A172 (cell line): ENCODE measurements around the gene KIAA0232. TPM values are rescaled to one million over a fixed set of nuclear protein-coding genes. Genes with fewer than 3 reads are reported as not detected.
"Not testable (repeated sequence)": the region's sequence is repeated elsewhere in the genome, so short reads cannot be mapped to it uniquely, and the experiment has no call there.

Experiments
- DNase-seq: peaks from one replicate; pipeline ENCODE4 v3.0.0-alpha.2; 2015; ENCODE audit warnings: low spot score
- total RNA-seq: library from RNA; depleted of rRNA; stranded (reverse); fragments of >200 nt; shearing (Covaris generic); gene quantifications from 2 replicates; pipeline ENCODE4 v1.2.3, GENCODE V29; 2014

Gene KIAA0232
- total RNA-seq, 1 experiment from 2014 or later = 22.6 TPM

DNA sequence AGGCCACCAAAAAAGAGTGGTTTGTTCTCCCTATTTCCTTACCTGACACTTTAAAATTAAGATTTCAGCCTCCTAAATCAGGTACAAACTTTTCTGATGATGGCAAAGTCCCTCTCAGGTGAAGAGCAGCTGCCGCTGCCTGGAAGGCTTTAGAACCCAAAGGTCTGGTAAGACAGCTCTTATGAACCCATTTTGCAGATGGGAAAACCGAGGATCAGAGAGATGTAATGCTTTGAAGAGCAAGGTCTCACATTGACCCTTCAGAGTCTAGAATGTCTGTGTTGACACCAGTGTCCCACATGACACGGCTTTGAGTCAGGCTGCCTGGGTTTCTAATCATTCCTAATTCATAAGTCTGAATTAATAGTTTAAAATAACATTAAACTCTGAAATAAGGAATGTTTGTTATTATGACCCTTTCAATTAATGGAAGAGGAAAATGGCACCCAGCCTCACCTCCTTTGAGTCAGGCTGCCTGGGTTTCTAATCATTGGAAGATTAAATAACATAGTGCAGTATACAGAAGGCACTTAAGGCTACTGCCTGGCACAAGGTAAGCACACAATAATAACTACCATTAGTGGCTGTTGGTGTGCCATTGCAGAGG is 27.9 kb upstream of the KIAA0232 start:
- DNase-seq = no peak

DNA sequence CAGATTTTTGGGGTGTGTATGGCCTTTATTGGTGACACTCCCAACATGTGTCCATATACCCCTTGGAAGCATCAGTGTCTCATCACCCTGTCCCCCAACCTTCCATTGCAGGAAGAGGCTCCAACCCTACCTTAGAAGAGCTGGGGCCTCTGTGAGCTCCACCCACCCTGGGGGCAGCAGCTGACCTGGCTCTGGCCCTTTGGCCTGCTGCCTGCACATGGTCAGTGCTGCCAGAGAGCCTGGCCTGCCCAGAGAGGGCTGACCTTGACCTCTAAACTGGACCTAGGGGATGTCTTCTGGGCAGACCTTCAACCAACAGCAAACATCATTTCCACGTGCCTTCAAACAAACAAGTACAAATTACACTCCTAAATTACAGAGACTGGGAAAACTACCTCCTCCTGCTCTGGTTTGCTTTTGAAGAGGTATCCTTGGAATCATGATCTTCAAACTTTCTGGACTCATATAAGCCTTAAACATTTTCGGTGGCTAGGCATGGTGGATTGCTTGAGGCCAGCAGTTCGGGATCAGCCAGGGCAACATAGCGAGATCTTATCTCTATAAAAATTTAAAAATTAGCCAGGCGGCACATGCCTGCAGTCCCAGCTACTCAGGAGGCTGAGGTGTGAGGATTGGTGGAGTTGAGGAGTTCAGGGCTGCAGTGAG is 27.3 kb upstream of the KIAA0232 start:
- DNase-seq = no peak

DNA sequence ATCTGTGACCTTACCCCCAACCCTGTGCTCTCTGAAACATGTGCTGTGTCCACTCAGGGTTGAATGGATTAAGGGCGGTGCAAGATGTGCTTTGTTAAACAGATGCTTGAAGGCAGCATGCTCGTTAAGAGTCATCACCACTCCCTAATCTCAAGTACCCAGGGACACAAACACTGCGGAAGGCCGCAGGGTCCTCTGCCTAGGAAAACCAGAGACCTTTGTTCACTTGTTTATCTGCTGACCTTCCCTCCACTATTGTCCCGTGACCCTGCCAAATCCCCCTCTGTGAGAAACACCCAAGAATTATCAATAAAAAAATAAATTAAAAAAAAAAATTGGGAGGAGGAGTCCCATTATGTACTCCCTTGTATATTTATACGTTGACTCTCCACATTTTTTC is 26.2 kb upstream of the KIAA0232 start:
- DNase-seq = not testable (repeated sequence)

DNA sequence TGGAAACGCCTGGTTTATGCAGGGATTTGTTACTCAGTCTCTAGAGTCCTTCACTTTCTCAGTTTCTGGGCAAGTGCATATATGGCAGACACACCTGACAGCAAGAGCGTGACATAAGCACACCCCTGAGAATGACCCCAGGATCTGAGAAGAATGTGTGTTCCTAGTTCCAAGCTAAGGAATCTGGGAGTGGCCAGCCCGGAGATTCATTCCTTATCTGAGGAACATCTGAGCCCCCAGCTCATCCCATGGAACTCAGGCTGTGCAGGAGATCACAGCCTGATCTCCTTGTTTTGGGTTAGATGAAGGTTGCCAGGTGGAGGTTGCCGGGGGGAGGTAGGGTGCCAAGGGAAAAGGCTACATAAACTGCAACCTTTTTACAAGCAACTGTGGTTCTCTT is 23.8 kb upstream of the KIAA0232 start:
- no peak for DNase-seq

DNA sequence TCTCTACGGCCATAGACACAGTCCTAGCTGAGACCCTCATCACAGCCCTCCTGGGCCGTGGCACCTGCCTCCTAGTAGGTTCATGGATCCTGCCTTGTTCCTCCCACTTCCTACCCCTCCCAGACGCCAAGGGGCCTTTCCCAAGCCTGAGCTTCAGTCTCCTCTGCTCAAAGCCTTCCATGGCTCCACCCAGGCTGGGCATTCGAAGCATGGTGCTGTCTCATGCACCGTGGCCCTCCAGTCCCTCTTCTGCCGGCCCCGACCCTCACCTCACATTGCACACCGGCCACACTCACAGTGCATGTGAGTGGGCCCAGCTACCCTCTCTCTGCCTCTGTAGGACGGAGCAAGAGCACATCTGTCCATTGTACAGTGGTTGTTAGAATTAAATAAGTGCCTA is 21.7 kb upstream of the KIAA0232 start:
- DNase-seq = no peak

DNA sequence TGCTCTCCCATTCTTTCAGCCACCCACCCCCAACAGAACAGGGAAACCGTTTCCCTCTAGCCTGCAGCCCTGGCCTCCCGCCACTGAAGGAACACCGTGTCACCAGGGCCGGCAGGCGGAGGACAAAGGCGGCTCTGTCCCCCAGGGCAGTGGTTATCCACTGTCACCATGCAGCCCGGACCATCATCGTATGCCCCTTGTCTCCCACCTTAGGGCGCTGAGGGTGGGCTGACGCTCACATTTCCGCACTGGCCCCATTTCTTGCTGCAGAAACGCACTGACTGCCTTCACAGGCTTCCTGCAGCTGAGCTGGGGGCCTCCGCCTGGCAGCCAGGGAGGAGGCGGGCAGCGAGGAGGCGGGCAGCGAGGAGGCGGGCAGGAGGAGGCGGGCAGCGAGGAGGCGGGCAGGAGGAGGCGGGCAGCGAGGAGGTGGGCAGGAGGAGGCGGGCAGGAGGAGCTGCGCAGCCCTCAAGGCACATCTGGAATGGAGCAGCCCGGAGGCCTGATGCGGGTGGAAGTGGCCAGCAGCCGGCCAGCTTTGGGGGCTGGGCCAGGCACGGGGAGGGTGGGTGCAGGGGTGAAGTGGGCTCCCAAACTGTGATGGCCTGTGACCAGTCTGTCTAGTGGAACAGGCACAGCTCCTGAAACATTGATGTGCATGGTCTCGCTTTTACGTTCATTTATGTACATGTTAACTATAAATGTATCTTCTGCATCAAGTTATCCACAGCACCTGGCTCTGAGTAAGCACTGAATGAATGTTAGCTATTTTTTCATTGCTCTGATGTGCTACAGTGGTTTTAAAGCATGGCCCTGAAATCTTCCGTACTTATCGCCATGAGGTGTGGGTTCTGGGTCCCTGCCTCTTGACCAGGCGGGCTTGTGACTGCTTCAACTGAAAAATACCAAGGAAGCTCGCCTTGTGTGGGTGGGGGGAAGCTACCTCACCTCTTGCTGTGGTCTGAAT is 20.6 kb upstream of the KIAA0232 start:
- DNase-seq = no peak

DNA sequence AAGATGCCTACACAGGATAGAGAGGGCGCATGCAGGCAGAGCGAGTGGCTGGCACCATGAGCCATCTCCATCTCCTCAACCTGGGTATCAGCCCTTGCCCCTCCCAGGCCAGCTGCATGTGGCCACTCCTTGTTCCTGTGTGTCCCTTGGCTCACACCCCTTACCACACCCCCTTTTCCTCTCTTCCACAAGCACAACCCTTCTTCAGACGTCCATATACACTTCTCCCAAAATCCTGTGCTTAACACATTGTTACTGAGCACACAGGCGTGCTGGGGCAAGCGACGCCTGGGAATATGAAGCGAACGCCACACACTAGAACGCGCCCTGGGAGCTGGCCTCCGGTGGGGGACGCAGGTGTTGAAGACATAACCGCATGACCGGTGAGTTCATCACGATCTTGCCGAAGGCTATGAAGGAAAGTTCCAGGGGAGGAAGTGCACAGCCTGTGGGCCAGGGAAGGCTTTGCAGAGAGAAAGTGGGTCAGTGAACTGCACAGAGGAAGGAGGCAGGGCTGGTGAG is 19.1 kb upstream of the KIAA0232 start:
- DNase-seq = no peak

DNA sequence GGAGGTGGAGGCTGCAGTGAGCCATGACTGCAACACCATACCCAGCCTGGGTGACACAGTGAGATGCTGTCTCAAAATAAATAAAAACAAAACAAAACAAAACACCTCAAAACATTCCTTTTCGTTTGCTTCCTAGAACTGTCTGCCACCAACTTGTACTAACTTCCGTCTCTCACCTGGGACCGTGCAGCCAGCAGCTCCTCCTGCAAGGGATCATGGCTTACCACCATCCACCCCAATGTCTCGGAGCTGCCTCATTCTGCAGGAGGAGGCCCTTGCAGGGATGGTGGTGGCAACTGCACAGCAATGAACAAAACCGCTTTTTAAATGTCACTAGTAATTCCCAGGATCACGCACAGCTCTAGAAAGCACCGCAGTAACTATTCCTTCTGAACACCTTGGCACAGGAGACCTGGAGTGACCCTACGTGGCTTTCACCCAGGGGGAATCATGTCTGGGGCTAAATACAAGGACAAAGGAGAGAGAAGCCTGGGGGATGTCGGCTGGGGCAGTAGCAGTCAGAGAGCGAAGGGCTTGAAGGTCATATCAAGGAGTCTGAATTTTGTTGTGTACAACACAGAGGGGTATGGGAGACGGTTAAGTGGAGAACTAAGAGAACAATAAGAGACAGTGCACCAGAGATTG is 17.4 kb upstream of the KIAA0232 start:
- no peak for DNase-seq

DNA sequence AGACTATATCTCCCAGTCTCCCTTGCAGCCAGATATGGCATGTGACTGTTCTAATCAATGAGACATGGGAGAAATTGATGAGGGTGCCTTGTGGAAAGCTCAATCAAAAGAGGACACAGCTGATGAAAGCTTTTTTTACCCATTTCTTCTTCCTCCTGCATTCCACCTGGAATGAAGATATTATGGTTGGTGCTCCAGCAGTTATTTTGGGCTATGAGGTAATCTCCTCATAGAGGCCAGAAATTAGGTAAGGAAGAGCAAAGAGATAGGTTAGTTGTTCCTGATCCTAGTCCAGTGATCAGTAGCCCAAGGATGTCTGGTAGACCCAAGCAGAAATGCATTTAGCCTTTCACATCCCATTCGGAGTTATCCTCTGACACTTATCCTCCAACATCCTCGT is 16.8 kb upstream of the KIAA0232 start:
- DNase-seq = no peak

DNA sequence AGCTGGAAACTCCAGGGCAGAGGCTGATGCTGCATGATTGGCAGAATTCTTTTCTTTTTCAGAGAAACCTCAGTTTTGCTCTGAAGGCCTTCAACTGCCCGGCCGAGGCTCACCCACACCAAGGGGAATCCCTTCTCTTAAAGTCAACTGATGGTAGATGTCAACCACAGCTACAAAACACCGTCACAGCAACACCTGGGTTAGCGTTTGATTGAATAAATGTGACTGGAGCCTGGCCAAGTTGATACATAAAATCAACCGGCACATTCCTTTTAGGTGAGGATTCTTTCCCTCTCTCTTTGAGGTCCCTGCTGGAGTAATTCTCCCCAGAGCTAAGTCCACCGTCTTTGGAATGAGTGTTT is 15.2 kb upstream of the KIAA0232 start:
- DNase-seq = no peak

DNA sequence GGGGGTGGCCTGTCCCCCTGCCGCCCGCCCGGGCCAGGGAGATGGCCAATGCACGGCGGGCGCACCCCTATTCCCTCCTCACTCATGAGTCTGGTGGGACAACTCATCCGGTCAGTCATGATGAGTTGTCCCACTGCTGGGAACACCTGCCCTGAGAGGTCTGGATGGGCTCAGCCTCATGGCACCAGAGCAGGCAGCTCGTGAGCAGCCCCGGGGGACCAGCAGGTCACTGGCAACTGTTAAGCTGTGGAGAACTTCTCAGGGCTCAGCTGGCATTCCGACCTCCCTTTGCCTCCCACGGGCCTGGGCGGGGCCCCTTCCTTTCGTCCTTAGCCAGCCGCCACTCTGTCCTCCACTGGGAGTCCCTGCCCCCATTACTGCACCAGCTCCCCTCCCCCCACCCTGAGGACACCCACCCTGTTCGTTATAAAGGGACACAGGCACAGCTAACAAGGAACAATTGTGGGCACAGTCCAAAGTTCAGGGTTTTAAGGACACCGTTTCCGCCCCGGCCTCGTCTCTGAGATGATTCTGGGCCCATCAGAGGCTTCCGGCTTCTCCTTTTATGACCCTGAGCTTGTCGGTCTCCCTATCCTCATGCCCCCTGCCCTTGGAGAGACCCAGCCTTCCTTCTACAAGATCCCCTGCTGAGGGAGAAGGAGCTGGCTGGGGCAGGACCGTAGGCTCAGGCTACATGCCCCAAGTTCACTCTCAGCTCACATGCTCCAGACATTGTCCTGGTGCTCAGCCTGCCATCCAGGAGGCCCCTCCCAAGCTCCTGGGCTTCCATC is 14.6 kb upstream of the KIAA0232 start:
- DNase-seq = peak; percentile 82

DNA sequence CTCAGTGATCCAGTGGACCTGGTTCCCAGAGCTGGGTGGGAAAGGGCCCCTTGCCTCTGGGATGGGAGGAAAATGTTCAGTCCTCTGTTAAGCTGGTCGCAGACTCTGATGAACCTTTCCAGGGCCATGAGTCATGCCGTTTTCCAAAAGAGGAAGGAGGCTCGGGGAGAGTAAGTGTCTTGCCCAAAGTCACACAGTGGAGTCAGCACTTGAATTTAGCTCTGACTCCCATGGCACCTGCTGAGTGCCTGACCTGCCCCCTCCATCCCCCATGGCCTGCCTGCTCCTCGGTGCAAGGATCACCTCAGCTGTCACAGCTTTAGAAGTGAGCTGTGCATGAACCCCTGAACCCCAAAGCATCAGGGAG is 14.0 kb upstream of the KIAA0232 start:
- DNase-seq = peak; percentile 62

DNA sequence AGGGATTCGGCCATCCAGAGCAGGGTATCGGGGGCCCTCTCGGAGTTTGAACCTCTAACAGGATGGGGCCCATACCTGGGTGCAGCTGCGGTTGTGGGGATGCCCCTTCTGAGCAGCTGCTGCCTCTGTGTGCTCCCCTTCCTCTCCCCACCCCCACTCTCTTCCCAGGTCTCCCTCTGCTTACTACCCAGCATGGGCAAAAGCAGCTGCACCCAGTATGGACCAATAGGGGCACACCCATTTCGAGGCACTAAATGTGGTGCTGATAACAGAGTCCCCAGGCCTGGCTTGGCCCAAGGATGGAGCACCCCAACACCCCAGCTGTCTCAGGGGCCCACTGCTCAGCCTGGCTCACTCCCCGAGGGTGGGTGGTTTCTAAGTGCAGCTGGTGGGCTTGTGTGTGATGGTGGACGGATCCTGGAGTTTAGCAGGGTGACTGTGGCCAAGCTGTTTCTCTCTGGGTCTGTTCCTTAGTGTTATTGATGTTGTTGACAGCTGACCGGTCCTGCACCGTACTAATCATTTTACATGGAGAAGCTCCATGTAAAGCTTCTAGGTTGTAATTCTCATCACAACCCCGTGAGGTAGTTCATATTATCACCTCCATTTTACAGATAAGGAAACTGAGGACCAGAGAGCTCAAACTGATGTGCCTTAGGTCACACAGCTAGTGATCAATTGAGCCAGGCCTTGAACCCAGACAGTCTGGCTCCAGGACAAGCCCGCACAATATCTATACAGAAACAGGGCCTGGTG is 13.1 kb upstream of the KIAA0232 start:
- no peak for DNase-seq

DNA sequence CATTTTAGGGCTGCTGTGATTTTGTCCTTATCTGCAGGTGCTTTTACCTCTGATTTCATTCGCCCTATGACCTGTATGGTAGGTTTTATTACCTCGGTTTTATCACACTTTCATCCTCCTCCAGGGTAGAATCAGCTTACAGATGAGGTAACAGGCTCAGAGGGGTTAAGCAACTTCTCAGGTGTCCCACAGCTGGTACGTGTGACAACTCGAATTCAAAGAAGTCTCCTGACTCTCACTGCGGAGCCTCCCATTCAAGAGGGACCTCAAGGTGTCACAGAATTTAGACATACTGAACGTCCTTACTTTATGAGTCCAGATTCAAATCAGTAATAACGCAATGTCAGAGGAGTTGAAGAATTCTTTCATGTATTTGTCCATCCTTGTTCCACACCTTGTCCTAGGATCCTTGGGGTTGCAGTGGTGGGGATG is 12.5 kb upstream of the KIAA0232 start:
- no peak for DNase-seq

DNA sequence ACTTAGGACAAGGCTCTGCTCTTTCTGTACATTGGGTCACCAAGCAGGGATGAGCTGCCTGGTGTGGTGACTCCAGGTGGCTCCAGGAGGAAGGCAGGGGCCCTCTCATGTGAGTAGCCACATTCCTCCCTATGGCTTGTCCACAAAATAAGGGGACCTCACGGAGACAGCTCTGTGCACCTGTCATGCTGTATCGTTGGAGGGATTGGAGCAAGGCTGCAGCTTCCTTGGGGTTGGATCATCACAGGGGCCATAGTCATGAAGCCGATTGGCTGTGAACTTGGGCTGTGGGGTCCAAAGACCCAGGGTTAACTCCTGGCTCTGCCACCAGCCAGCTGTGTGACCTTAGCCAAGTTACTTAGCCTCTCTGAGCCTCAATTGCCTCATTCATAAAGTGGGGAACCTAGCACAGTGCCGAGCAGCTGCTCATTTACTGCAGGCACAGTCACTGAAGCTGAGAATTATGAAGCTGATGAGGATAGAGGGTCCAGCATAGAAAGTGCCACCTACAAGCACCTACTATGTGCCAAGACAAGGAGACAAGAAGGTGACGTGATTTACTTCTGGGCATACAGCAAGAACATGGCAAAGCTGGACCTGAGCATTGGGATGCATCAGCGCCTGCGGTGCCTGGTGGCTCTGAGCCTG is 11.8 kb upstream of the KIAA0232 start:
- DNase-seq = no peak

DNA sequence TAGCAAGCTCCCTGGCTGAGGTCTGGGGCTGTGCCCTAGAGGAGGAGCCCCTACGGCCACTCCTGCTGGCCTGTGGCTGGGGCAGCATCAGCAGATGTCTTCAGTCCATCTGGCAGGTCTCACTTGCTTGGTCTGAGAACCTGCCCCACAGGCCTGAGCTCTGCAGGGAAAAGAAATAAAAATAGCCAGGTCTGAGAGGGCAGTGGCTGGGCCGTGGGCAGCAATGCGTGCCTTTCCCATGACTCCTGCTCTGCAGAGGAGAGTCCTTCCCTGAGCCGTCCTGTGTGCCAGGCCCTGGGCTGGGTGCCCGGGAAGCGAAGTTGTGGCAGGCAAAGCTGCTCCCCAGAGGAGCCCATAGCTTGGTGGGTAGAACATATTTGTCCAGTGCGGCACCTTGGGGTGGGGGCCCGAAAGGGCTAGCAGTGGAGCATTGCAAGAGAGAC is 11.3 kb upstream of the KIAA0232 start:
- peak; percentile 88 for DNase-seq

DNA sequence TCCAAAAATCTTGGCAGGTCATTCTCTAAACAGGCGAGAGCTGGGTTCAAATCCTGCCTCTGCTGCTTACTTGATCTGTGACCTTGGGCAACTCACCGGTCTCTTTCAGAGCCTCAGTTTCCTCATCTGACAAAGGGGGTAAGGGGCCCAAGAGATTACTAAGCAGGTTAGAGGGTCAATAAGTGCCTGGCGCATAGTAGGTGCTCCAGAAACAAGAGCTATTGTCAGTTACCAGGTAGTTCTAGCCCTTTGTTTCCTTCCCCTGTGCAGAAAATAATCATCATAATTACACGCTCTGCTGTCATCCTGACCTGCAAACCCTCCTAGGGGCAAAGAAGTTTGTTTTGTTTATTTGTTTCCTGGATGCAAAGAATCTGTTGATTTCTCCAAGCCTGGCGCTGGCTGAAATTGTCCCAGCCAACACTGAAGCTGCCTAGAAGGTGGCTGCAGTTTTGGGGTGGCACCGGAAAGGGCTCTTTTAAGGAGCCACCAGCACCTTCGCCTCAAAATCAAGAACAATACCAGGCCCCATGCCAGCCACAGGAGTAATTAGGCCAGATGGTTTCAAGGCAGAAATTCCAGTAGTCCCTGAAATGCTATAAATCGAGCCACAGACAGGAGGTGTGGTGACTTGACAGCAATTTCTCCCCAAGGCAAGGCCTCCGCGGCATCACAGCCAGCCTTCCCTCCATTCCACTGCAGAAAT is 10.2 kb upstream of the KIAA0232 start:
- peak; percentile 90 for DNase-seq

DNA sequence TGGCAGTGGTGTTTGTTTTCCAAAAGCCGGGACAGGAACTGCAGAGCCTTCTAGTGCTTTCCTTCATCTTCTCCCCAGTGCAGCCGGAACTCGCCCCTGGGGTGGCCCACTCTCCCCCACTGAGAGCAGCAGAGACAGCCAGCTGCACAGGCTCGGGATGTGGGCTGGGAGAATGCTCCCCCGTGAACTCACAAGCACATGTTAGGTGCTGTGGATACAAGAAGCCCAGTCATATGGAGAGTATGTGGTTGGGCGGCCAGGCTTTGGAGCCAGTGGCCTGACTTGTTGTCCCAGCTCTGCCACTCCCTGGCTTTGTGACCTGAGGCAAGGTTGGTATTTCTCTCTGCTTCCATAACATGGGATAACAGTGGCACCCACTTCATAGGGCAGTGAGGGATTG is 9.4 kb upstream of the KIAA0232 start:
- DNase-seq = peak; percentile 62
